Measurements from ENCODE around the gene CYB5D1.
A peak's percentile ranks its signal among the peaks of the same experiment; 100 is the strongest.
"Not testable (repeated sequence)": the region's sequence is repeated elsewhere in the genome, so short reads cannot be mapped to it uniquely, and the experiment has no call there.

Gene CYB5D1, protein sequence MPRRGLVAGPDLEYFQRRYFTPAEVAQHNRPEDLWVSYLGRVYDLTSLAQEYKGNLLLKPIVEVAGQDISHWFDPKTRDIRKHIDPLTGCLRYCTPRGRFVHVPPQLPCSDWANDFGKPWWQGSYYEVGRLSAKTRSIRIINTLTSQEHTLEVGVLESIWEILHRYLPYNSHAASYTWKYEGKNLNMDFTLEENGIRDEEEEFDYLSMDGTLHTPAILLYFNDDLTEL

DNA sequence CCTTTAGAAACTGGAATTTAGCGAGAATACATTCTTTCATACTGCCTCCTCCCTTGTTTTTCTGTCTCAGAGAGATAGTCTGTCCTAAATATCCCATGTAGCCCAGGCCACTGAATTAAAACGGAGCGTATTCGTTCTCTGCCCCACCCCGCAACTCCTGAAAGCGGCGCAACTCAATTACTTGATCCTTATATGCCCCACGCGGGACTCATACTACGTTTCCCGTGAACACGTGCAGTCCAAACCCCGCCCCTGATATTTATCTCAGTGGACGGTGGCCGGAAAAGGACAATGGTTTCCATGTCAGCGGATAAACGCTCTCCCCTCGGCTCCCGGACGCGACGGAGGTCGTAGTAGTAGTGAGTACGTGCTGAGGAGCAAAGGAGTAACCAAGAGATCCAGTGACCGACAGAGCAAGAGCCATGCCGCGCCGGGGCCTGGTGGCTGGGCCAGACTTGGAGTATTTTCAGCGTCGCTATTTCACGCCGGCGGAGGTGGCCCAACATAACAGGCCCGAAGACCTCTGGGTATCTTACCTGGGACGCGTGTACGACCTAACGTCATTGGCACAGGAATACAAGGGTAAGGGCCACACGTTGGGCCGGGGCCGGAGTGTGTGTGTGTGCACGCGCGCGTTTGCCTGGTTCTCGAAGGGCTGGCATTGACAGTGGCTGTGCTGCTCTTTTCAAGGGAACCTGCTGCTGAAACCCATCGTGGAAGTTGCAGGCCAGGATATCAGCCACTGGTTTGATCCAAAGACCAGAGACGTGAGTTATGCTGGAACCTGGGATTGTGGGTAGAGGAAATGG lies at the start of gene CYB5D1:
CYB5D1 (plus strand) TSS at position 291 of the 809 bp plus-strand sequence; CDS start at position 423, 132 bp downstream.
- DNase-seq, result peak; percentile 70

DNA sequence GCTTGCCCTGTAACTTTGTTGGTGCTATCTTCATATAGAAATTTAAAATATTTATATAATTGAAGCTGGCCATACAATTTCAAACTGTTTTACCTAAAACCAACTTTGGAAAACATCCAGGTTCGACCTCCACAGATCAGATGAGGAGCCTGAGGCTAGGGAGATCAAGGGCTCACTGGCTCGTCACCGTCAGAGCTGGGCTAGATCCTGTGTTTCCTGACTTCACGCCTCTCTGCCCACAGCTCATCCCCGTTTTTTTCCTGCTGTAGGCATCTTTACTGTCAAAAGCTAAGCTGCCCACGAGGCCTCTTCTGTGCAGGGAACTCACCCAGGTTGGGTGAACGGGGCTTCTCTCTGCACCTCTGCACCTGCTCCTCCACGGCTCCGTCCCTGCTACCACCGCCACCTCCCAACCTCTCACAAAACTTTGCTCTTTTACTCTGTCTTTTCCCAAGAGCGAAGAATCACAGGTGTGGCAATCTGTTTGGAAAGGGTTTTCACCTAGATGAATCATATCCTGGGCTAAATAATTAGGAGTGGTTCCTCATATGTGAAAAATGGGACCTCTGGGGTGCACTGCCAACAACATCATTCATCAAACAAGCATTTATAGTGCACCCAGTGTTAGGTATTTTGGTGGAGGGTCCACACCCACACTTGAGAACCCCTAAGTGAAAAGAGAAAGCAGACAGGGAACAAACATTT lies 48.6 kb upstream of the CYB5D1 start:
- no peak for DNase-seq

DNA sequence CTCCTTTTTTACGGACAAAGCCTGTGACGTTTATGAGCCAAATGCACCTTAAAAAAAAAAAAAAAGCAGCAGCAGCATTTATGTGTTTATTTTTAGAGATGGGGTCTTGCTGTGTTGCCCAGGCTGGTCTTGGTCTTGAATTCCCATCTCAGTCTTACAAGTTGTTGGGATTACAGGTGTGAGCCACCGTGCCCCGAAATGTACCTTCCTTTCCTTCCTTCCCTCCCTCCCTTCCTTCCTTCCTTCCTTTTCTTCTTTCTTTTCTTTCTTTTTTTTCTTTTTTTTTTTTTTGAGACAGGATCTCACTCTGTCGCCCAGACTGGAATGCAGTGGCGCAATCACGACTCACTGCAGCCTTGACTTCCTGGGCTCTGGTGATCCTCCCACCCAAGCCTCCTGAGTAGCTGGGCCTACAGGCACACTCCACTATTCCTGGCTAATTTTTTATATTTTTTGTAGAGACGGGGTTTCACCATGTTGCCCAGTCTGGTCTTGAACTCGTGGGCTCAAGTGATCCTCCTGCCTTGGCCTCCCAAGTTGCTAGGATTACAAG lies 47.9 kb upstream of the CYB5D1 start:
- not testable (repeated sequence) for DNase-seq

DNA sequence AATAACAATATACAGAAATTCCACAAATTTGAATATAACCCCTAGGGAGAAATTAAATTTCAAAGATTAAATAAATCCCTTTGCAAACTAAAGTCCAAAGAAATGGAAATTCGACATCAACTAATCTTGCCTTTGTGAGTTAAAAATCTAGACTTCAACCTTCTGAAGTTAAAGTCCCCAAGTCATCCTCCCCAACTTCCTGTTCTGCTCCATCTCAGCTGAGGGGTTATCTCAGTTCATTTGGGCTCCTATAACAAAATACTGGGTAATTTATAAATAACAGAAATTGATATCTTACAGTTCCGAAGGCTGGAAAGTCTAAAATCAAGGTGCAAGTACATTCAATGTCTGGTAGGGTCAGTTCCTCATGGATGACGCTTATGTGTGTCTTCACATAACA lies 46.6 kb upstream of the CYB5D1 start:
- no peak for DNase-seq

DNA sequence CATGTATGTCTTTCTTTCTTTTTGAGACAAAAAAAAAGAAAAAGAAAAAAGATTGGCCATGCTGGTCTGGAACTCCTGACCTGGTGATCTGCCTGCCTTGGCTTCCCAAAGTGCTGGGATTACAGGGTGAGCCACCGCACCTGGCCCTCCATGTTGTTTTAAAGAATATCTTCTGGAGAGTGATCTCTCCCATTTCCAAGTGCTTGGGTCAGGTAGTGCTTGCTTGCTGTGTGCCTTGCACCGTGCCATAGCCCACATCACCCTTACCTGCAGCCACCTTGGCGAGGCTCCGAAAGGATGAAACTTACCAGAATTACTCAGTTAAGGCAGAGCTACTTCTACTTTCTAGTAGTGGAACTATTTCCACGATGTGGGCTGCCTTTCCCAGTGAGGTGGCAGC lies 42.8 kb upstream of the CYB5D1 start:
- no peak for DNase-seq

DNA sequence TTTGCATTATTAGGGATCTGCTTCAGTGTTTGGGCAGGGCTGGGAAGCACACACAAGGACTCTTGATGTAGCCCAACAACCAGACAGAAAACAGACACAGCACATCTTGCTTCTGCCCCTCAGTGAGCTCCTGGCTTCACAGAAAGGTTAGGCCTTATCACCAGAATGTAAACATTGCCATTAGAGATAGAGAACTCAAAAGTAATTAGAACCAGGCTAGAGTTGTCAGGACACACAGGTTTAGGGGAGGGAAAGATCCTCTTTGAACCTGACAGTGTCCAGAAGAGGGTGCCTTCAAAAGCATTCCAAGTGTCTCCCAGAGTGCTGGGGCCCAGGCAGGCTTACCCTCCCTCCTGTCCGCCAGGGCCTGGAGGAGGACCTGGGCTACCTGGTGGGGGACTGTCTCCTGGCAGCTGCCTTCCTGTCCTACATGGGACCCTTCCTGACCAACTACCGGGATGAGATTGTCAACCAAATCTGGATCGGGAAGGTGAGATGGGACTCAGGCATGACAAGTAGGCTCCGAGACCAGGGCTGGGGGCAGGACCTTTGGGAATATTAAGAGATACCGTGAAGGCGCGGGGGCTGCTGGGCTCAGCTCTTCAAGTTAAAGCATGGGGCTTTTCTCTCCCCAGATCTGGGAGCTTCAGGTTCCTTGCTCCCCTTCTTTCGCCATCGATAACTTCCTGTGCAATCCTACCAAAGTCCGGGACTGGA lies 40.7 kb upstream of the CYB5D1 start:
- DNase-seq, result no peak

DNA sequence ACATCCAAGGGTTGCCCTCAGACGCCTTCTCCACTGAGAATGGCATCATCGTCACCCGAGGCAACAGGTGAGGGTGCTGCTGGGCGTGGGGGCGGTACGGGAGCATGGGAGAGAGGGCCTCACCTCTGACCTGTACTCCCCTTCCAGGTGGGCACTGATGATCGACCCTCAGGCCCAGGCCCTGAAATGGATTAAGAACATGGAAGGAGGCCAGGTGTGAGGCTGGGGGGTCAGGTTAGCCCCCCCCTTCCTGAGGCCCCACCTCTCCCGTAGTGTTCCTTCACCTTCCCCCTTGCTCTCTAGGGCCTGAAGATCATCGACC lies 40.2 kb upstream of the CYB5D1 start:
- no peak for DNase-seq

DNA sequence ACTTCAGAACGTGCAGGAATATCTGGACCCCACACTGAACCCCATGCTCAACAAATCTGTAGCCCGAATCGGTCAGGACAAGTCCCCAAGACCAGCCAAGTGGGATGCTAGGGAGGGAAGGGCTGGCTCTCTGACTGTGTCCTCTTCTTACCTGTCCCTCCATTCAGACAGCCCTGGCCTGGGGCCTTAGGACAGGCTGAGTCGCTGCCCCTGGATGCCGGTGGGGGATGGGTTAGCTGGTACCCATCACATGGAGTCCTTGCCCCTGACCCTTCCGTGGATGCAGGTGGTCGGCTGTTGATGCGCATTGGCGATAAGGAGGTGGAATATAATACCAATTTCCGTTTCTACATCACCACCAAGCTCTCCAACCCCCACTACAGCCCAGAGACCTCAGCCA lies 39.8 kb upstream of the CYB5D1 start:
- DNase-seq, result no peak

DNA sequence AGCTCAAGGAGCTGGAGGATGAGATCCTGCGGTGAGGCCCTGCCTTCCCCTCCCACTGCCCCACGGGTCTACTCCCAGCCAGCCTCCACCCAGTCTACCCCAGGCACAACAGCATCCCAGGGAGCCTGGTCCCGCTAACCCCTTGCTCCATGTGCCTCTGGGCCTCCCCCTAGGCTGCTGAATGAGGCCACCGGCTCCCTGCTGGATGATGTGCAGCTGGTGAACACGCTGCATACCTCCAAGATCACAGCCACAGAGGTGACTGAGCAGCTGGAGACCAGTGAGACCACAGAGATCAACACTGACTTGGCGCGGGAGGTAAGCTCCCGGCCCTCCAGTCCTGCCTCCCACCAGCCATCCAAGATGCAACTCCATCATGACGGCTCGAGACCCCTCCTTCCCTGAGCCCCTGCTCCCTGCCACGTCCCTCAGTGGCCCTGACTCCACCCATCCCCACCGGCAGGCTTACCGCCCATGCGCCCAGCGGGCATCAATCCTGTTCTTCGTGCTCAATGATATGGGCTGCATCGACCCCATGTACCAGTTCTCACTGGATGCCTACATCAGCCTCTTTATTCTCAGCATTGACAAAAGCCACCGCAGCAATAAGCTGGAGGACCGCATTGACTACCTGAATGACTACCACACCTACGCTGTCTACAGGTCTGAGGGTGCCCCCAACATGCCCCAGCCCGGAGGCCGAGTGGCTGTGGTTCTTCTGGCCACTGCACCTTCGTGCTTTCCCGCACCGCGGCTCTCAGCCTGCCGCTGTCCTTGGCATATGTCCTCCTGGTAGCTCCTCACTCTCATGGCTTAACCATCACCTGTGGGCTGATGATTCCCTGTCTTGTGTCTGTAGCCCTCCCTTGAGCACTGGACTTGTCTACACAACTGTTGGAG lies 38.8 kb upstream of the CYB5D1 start:
- no peak for DNase-seq

DNA sequence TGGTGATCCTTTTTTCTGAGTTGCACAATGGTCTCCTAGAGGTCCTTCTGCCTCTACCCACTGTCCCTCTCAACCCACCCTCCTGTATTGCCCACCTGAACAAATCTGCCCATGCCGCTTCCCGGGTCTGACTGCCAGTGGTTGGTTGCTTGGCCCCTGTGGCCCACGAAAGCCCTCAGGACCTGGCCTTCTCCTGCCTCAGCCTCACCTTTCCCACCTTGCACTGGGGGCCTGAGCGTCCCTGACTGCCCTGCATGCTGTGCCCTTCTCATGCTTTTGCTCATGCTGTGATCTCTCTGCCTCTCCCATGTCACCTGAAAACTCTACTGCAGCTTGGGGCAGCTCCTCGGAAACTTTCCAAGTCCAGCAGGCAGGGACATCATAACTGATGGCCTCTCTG lies 37.6 kb upstream of the CYB5D1 start:
- DNase-seq, result no peak

DNA sequence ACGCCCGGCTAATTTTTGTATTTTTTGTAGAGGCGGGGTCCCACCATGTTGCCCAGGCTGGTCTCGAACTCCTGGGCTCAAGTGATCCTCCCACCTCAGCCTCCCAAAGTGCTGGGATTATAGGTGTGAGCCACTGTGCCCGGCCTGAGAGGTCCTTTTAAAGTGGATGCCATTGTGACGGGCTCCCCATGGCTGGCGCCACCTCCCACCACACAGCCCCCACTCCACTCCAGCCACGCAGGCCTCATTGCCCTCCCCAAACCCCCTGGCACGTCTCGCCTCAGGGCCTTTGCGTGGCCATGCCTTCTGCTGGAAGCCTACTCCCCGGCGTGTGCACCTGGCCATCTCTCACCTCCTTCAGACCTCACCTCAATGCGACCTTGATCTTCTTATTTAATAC lies 35.7 kb upstream of the CYB5D1 start:
- DNase-seq, result no peak

DNA sequence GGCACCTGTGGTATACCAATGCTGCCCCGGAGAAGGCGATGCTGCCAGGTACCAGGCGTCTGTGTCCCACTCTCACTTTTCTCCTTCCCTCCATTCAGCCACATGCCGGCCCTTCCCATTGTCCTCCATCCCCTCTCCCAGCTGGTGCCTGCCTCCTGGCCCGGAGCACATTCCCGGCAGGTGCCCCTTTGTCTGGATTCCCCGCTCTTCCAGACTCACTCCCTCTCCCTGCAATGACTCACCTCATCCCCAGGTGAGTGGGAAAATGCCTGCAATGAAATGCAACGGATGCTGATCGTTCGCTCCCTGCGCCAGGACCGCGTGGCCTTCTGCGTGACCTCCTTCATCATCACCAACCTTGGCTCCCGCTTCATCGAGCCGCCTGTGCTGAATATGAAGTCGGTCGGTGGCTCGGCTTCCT lies 34.2 kb upstream of the CYB5D1 start:
- no peak for DNase-seq

DNA sequence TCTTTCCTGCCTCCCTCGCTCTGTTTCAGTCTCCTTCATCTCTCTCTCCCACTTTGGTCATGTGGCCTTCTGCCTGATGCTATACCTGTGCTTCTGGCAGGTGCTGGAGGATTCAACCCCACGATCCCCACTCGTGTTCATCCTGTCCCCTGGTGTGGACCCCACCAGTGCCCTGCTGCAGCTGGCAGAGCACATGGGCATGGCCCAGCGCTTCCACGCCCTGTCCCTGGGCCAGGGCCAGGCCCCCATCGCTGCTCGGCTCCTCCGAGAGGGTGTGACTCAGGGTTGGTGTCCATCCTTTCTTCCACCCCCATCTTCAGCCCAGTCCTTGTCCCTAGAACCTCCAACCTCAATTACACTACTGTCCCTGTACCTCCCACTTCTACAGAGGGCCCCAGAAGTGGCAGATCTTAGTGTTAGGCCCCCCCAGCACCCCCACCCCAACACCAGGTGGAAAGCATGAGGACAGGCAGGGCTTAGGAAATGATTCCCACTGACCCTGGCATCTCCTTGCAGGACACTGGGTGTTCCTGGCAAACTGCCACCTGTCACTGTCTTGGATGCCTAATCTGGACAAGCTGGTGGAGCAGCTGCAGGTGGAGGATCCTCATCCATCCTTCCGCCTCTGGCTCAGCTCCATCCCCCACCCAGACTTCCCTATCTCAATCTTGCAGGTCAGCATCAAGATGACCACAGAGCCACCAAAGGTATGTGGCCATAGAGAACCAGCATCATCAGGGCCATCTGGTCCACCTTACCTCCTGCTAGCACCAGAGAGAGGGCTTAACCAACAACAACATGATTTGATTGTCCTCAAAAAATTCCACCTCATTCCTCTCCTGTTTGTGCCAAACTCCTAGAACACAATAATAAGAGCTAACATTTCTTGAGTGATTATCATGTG lies 33.5 kb upstream of the CYB5D1 start:
- no peak for DNase-seq

DNA sequence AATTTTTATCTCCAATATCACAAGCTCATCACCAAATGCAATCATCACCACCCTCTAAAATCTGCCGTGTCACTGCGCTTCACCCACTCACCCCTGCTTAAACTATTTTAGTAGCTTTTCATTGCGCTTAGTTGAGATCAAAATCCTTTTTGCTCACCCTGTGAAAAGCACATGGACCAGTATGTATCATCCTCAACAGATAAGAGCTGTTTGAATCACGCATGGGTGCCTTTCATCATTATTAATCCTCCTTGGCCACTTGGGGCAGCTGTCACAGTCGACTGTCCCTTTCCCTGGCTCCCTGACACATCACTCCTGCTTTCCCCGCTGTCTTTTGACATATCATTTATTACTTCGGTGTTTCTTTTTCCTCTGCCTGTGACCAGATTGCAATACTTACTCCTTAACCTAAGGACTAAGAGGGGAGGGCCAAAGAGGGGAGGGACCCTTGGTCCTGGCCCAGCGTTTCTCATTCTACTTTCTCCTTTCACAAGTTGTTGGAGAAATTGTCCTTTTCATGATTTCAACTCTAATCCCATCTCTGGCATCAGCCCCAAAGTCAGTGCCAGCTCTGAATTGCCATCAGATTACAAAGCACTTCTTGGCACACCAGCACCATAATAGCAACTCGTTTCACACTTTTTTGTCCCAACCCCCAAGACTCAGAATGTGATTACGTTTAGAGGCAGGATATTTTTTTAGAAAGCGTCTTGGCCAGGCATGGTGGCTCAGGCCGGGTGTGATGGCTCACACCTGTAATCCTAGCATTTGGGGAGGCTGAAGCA lies 32.4 kb upstream of the CYB5D1 start:
- DNase-seq, result no peak

DNA sequence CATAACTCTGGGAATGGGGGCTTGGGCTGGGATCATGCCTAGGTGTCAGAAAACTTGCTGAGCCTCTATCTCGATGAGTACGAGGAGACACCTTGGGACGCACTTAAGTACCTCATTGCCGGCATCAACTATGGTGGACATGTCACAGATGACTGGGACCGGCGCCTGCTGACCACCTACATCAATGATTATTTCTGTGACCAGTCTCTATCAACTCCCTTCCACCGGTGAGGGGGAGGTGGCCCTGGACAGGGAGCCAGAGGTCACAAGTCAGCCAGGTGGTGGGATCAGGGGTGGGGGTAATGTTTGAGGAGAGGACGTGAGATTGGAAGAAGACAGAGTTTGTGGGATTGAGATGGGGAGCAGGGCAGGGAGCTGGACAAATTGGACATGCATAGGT lies 27.2 kb upstream of the CYB5D1 start:
- no peak for DNase-seq

DNA sequence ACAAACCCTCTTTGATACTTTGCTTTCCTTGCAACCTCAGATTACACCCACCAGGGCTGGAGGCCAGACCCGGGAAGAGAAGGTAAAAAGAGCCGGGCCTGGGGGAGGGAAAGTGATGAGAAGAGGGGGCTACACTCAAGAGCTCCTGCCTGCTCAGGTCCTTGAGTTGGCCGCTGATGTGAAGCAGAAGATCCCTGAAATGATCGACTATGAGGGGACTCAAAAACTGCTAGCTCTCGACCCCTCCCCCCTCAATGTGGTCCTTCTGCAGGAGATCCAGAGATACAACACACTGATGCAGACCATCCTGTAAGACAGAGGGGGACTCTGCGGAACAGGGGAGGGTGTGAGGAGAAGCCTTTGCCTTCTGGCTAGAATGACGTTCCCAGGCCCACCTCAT lies 26.6 kb upstream of the CYB5D1 start:
- no peak for DNase-seq

DNA sequence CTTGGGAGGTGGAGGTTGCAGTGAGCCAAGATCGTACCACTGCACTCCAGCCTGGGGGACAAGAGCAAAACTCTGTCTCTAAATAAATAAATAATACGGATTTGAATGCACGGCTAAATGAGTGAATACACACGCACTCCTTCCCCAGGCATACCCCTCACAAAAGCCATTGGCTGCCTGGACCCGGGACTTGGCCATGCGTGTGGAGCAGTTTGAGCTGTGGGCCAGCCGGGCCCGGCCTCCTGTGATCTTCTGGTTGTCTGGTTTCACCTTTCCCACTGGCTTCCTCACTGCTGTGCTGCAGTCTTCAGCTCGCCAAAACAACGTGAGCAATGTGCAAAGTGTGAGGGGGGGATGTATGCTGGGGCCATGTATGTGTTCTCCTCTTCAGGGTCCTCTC lies 25.4 kb upstream of the CYB5D1 start:
- no peak for DNase-seq

DNA sequence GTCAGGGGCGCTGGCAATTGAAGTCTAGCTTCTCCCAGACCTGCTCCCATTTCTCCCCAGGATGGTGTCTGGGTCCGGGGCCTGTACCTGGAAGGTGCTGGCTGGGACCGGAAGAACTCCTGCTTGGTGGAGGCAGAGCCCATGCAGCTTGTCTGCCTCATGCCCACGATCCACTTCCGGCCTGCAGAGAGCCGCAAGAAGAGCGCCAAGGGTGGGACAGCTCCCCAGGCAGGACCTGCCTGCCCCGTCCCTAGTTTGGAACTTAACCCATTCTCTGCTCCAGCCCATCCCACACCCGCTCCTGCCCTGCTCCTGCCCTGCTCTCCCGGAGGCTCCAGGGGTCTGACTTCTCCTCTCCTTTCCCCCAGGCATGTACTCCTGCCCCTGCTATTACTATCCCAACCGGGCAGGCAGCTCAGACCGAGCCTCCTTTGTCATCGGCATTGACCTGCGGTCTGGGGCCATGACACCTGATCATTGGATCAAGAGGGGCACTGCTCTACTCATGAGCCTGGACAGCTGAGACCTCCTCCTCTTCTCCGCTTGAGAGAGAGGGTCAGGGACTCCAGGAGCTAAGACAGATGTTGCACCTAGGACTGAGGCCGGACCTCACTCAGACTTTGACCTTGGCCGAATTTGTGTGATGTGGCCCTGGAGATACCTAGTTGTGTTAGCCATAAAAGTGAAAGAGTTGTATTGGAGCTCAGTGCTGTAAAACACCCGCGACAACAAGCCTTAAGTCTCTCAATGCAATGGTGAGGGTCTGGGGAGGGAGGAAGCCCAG lies 24.6 kb upstream of the CYB5D1 start:
- DNase-seq, result no peak
